HK-2 (cell line): ENCODE results near the gene AMHR2.

Experiments used
- DNase-seq: peaks from one replicate; pipeline ENCODE4 v3.0.0-alpha.2; 2018; ENCODE audit not compliant: unreplicated experiment

AMHR2 gene

GRCh38 chr12:53452159-53453077, 28.8 kb downstream of the AMHR2 start:
- peak; percentile 89 for DNase-seq

- no peak for DNase-seq
Measured at GRCh38 chr12:53453953-53454640, 30.4 kb downstream of the AMHR2 start.

- no peak for DNase-seq
Measured at GRCh38 chr12:53454707-53455106, 31.1 kb downstream of the AMHR2 start.

- no peak for DNase-seq
Measured at GRCh38 chr12:53456654-53457366, 33.2 kb downstream of the AMHR2 start.

GRCh38 chr12:53459097-53459496, 35.4 kb downstream of the AMHR2 start:
- DNase-seq = no peak

- no peak for DNase-seq
Measured at GRCh38 chr12:53461059-53461458, 37.4 kb downstream of the AMHR2 start.

- DNase-seq = no peak
Measured at GRCh38 chr12:53461591-53461990, 37.9 kb downstream of the AMHR2 start.

- no peak for DNase-seq
Measured at GRCh38 chr12:53462935-53463334, 39.3 kb downstream of the AMHR2 start.

- DNase-seq = no peak
Measured at GRCh38 chr12:53463802-53464560, 40.3 kb downstream of the AMHR2 start.

GRCh38 chr12:53464685-53465418, 41.2 kb downstream of the AMHR2 start:
- DNase-seq = no peak

GRCh38 chr12:53465679-53466078, 42.0 kb downstream of the AMHR2 start:
- no peak for DNase-seq

GRCh38 chr12:53466640-53467039, 43.0 kb downstream of the AMHR2 start:
- DNase-seq = no peak

GRCh38 chr12:53467082-53467481, 43.4 kb downstream of the AMHR2 start:
- no peak for DNase-seq

- no peak for DNase-seq
Measured at GRCh38 chr12:53467880-53468279, 44.2 kb downstream of the AMHR2 start.

GRCh38 chr12:53468282-53468681, 44.6 kb downstream of the AMHR2 start:
- DNase-seq = no peak

- DNase-seq = no peak
Measured at GRCh38 chr12:53472056-53472582, 48.5 kb downstream of the AMHR2 start.

- no peak for DNase-seq
Measured at GRCh38 chr12:53474077-53474476, 50.4 kb downstream of the AMHR2 start.

- no peak for DNase-seq
Measured at GRCh38 chr12:53474819-53475218, 51.2 kb downstream of the AMHR2 start.

- DNase-seq = no peak
Measured at GRCh38 chr12:53476769-53477209, 53.1 kb downstream of the AMHR2 start.

GRCh38 chr12:53478865-53479264, 55.2 kb downstream of the AMHR2 start:
- no peak for DNase-seq

- DNase-seq = no peak
Measured at GRCh38 chr12:53479331-53479730, 55.7 kb downstream of the AMHR2 start.
